Endothelial cell (in vitro differentiated cells): ENCODE results near the gene CAB39. TPM values are rescaled to one million over a fixed set of nuclear protein-coding genes. Genes with fewer than 3 reads are reported as not detected.

ENCODE experiments used
- DNase-seq: peaks from one replicate; pipeline ENCODE4 v3.0.0; 2021; ENCODE audit warnings: low spot score
- H3K27ac Mint-ChIP-seq: one replicate; pipeline ENCODE4 v1.8.0; 2021; ENCODE audit warnings: mixed read lengths, inconsistent platforms; ENCODE audit not compliant: unreplicated experiment
- H3K27me3 Mint-ChIP-seq: one replicate; pipeline ENCODE4 v1.8.0; 2021; ENCODE audit warnings: mild to moderate bottlenecking, moderate library complexity, mixed read lengths, inconsistent platforms; ENCODE audit not compliant: unreplicated experiment
- H3K36me3 Mint-ChIP-seq: one replicate; pipeline ENCODE4 v1.8.0; 2021; ENCODE audit warnings: mild to moderate bottlenecking, low read depth, mixed read lengths, inconsistent platforms; ENCODE audit not compliant: unreplicated experiment
- H3K4me1 Mint-ChIP-seq: one replicate; pipeline ENCODE4 v1.8.0; 2021; ENCODE audit warnings: mild to moderate bottlenecking, mixed read lengths, inconsistent platforms; ENCODE audit not compliant: unreplicated experiment
- H3K4me3 Mint-ChIP-seq: one replicate; pipeline ENCODE4 v1.8.0; 2021; ENCODE audit warnings: mild to moderate bottlenecking, mixed read lengths, inconsistent platforms; ENCODE audit not compliant: unreplicated experiment
- H3K9me3 Mint-ChIP-seq: one replicate; pipeline ENCODE4 v1.8.0; 2021; ENCODE audit warnings: mixed read lengths, inconsistent platforms; ENCODE audit not compliant: unreplicated experiment
- total RNA-seq: library from RNA; stranded (reverse); fragmentation: NEBNext Ultra II Directional; extraction: Animal tissue kit (Norgen Biotek cat#: 25700); gene quantifications from one replicate; pipeline ENCODE4 v1.2.1, GENCODE V29; 2021; ENCODE audit not compliant: unreplicated experiment
- TF ChIP-seq, protein P1 (sequence below): fragments of 200-600 bp; sonication (generic); IDR thresholded peaks from one replicate; pipeline ENCODE4 v1.5.0; 2021; ENCODE audit warnings: antibody characterized with exemption; ENCODE audit not compliant: unreplicated experiment

CAB39 gene
- total RNA-seq, 1 donor from 2014 or later: 48.7 TPM

GRCh38 chr2:230797515-230798495, 85.2 kb downstream of the CAB39 start:
- TF ChIP-seq, protein P1, sequence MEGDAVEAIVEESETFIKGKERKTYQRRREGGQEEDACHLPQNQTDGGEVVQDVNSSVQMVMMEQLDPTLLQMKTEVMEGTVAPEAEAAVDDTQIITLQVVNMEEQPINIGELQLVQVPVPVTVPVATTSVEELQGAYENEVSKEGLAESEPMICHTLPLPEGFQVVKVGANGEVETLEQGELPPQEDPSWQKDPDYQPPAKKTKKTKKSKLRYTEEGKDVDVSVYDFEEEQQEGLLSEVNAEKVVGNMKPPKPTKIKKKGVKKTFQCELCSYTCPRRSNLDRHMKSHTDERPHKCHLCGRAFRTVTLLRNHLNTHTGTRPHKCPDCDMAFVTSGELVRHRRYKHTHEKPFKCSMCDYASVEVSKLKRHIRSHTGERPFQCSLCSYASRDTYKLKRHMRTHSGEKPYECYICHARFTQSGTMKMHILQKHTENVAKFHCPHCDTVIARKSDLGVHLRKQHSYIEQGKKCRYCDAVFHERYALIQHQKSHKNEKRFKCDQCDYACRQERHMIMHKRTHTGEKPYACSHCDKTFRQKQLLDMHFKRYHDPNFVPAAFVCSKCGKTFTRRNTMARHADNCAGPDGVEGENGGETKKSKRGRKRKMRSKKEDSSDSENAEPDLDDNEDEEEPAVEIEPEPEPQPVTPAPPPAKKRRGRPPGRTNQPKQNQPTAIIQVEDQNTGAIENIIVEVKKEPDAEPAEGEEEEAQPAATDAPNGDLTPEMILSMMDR: no peak
- DNase-seq: no peak
- Mint-ChIP-seq H3K9me3 (no peaks in the 10 kb centered on the region), H3K36me3 (peaks cover 24% of the 10 kb centered on the region), H3K4me1 (peaks cover 8% of the 10 kb centered on the region), H3K4me3 (no peak overlapping the region), H3K27me3 (peaks cover 1% of the 10 kb centered on the region), H3K27ac (no peak overlapping the region)

GRCh38 chr2:230798769-230799399, 86.2 kb downstream of the CAB39 start:
- TF ChIP-seq, protein P1: peak; percentile 68
- peaks cover 8% of the 10 kb centered on the region for H3K4me1 Mint-ChIP-seq
- H3K36me3 Mint-ChIP-seq: peaks cover 34% of the 10 kb centered on the region
- no peak overlapping the region for H3K4me3 Mint-ChIP-seq
- peaks cover 1% of the 10 kb centered on the region for H3K27me3 Mint-ChIP-seq
- DNase-seq: peak; percentile 29
- no peak overlapping the region for H3K27ac Mint-ChIP-seq
- H3K9me3 Mint-ChIP-seq: no peaks in the 10 kb centered on the region

DNA sequence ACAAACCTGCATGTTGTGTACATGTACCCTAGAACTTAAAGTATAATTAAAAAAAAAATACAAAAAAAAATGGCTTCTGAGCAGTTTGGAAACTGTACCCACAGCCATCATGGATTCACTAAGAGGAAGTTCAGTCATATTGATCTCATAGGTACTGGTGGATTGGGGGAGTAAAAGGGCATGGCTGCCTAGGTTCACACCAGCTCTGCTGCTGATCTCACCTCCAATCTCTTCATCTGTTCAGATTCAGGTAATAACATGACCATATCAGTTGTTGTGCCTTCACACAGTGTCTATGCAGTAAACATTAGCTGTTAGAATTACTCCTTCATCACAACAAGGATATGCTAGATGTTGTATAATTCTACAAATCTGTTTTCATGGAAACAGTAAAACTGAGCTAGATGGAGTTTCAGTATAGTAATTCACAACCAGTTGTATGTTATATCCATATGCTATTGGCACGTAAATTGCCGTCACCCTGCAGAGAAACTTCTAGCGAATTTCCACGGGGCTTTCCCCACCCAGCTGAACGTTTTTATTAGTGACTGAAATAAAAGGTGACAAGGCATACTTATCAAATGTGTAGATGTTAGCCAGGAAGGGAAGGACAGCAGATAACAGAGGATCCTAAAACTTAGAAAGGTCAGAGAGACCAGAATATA, 92.8 kb downstream of the CAB39 start:
- TF ChIP-seq, protein P1: no peak
- H3K4me1 Mint-ChIP-seq: no peaks in the 10 kb centered on the region
- peaks cover 2% of the 10 kb centered on the region for H3K27me3 Mint-ChIP-seq
- H3K4me3 Mint-ChIP-seq: no peak overlapping the region
- no peaks in the 10 kb centered on the region for H3K9me3 Mint-ChIP-seq
- H3K36me3 Mint-ChIP-seq: peaks cover 44% of the 10 kb centered on the region
- no peak overlapping the region for H3K27ac Mint-ChIP-seq
- DNase-seq: no peak

DNA sequence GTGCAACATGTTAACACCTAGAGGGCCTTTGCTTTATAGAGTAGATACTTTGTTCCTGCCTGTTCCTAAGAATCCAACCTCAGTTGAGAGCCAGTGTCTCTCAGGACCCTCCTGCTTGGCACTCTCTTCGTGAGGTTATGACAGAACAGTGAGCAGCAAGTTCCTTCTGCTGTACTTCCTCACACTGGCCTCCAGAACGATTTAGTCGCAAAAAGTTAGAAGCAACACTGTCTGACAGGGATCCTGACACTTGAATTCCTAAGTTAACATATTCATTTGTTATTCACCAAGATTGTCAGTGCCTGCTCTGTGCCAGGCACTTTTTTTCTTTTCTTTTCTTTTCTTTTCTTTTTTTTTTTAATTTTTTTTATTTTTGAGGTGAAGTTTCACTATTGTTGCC, 95.1 kb downstream of the CAB39 start:
- TF ChIP-seq, protein P1: no peak
- Mint-ChIP-seq H3K27ac (no peak overlapping the region), H3K27me3 (peaks cover 3% of the 10 kb centered on the region), H3K9me3 (no peaks in the 10 kb centered on the region), H3K4me3 (no peak overlapping the region), H3K36me3 (peaks cover 38% of the 10 kb centered on the region), H3K4me1 (no peaks in the 10 kb centered on the region)
- DNase-seq: no peak
